GM23338 (cell line): Measurements from ENCODE around the gene XIRP2.

ENCODE experiments used
- CREB1 ChIP-seq: fragments of 250-450 bp; sonication (Bioruptor Pico); IDR thresholded peaks from 2 replicates; pipeline ENCODE4 v1.5.0; 2020; ENCODE audit warnings: low read depth, mild to moderate bottlenecking, moderate library complexity
- EZH2 ChIP-seq: fragments of 200-600 bp; sonication (generic); IDR thresholded peaks from one replicate; pipeline ENCODE4 v1.8.0; 2017; ENCODE audit warnings: antibody characterized with exemption, mild to moderate bottlenecking, low read depth; ENCODE audit not compliant: unreplicated experiment
- JUNB ChIP-seq: IDR thresholded peaks from one replicate; pipeline ENCODE4 v1.6.1; 2016; ENCODE audit warnings: antibody characterized with exemption; ENCODE audit not compliant: unreplicated experiment
- POLR2AphosphoS5 ChIP-seq: IDR thresholded peaks from 2 replicates; pipeline ENCODE4 v1.6.1; 2016; ENCODE audit warnings: antibody characterized with exemption, low read depth
- ZNF114 ChIP-seq: fragments of 250-450 bp; sonication (Bioruptor Pico); IDR thresholded peaks from 2 replicates; pipeline ENCODE4 v1.5.0; 2020; ENCODE audit warnings: mild to moderate bottlenecking, moderate library complexity
- TF ChIP-seq, protein P1 (sequence below), 2 experiments: fragments of 200-600 bp in 1 of 2; sonication (generic) in 1 of 2; conservative IDR thresholded peaks; 2 replicates each; pipeline versions ENCODE4 v1.5.1 to v1.6.1; 2016 to 2017; ENCODE audit warnings: antibody characterized with exemption in 2 of 2, low read depth in 2 of 2, mild to moderate bottlenecking in 2 of 2, moderate library complexity in 1 of 2
- TF ChIP-seq, protein P2 (sequence below): IDR thresholded peaks from one replicate; pipeline ENCODE4 v1.6.1; 2018; ENCODE audit warnings: antibody characterized with exemption; ENCODE audit not compliant: unreplicated experiment

DNA sequence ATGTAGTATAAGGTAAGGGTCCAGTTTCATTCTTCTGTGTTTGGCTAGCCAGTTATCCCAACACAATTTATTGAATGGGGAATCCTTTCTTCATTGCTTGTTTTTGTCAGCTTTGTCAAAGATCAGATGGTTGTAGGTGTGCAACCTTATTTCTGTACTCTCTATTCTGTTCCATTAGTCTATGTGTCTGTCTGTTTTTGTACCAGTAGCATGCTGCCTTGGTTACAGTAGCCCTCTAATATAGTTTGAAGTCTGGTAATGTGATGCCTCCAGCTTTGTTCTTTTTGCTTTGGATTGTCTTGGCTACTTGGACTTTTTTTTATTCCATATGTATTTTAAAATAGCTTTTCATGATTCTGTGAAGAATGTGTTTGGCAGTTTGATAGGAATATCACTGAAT lies 222.1 kb downstream of the XIRP2 start:
- TF ChIP-seq, protein P1, sequence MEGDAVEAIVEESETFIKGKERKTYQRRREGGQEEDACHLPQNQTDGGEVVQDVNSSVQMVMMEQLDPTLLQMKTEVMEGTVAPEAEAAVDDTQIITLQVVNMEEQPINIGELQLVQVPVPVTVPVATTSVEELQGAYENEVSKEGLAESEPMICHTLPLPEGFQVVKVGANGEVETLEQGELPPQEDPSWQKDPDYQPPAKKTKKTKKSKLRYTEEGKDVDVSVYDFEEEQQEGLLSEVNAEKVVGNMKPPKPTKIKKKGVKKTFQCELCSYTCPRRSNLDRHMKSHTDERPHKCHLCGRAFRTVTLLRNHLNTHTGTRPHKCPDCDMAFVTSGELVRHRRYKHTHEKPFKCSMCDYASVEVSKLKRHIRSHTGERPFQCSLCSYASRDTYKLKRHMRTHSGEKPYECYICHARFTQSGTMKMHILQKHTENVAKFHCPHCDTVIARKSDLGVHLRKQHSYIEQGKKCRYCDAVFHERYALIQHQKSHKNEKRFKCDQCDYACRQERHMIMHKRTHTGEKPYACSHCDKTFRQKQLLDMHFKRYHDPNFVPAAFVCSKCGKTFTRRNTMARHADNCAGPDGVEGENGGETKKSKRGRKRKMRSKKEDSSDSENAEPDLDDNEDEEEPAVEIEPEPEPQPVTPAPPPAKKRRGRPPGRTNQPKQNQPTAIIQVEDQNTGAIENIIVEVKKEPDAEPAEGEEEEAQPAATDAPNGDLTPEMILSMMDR (conservative IDR thresholded peaks at IDR 0.05; ENCODE audit: low read depth in 2 of 2), result no peak
- TF ChIP-seq ZNF114 (no peak), EZH2 (no peak), POLR2AphosphoS5 (no peak), JUNB (no peak), CREB1 (no peak)
- TF ChIP-seq, protein P2, sequence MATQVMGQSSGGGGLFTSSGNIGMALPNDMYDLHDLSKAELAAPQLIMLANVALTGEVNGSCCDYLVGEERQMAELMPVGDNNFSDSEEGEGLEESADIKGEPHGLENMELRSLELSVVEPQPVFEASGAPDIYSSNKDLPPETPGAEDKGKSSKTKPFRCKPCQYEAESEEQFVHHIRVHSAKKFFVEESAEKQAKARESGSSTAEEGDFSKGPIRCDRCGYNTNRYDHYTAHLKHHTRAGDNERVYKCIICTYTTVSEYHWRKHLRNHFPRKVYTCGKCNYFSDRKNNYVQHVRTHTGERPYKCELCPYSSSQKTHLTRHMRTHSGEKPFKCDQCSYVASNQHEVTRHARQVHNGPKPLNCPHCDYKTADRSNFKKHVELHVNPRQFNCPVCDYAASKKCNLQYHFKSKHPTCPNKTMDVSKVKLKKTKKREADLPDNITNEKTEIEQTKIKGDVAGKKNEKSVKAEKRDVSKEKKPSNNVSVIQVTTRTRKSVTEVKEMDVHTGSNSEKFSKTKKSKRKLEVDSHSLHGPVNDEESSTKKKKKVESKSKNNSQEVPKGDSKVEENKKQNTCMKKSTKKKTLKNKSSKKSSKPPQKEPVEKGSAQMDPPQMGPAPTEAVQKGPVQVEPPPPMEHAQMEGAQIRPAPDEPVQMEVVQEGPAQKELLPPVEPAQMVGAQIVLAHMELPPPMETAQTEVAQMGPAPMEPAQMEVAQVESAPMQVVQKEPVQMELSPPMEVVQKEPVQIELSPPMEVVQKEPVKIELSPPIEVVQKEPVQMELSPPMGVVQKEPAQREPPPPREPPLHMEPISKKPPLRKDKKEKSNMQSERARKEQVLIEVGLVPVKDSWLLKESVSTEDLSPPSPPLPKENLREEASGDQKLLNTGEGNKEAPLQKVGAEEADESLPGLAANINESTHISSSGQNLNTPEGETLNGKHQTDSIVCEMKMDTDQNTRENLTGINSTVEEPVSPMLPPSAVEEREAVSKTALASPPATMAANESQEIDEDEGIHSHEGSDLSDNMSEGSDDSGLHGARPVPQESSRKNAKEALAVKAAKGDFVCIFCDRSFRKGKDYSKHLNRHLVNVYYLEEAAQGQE, result no peak
